HG02885 (cell line): ENCODE measurements around the gene BCDIN3D.

Experiments
- ATAC-seq: cut with Tn5 transposase; IDR thresholded peaks from one replicate; pipeline ENCODE4 v1.9.1; 2021; ENCODE audit warnings: mild to moderate bottlenecking; ENCODE audit not compliant: unreplicated experiment, poor library complexity

BCDIN3D gene

GRCh38 chr12:49824416-49824815 is 18.5 kb downstream of the BCDIN3D start:
- ATAC-seq = no peak

- ATAC-seq = no peak
Observed at GRCh38 chr12:49823951-49824350, 19.0 kb downstream of the BCDIN3D start.

- ATAC-seq = no peak
Observed at GRCh38 chr12:49823350-49823749, 19.6 kb downstream of the BCDIN3D start.

GRCh38 chr12:49821373-49822287 is 21.3 kb downstream of the BCDIN3D start:
- no peak for ATAC-seq

- no peak for ATAC-seq
Observed at GRCh38 chr12:49819786-49820185, 23.1 kb downstream of the BCDIN3D start.

- no peak for ATAC-seq
Observed at GRCh38 chr12:49818241-49818895, 24.5 kb downstream of the BCDIN3D start.

GRCh38 chr12:49813131-49813530 is 29.8 kb downstream of the BCDIN3D start:
- no peak for ATAC-seq

GRCh38 chr12:49811961-49812401 is 30.9 kb downstream of the BCDIN3D start:
- ATAC-seq = no peak

GRCh38 chr12:49811136-49811535 is 31.8 kb downstream of the BCDIN3D start:
- ATAC-seq = no peak

GRCh38 chr12:49809906-49810389 is 33.0 kb downstream of the BCDIN3D start:
- ATAC-seq = no peak

GRCh38 chr12:49809381-49809905 is 33.5 kb downstream of the BCDIN3D start:
- ATAC-seq = no peak

- no peak for ATAC-seq
Observed at GRCh38 chr12:49808686-49809380, 34.1 kb downstream of the BCDIN3D start.

- no peak for ATAC-seq
Observed at GRCh38 chr12:49807991-49808580, 34.8 kb downstream of the BCDIN3D start.

- no peak for ATAC-seq
Observed at GRCh38 chr12:49806877-49807276, 36.0 kb downstream of the BCDIN3D start.

- no peak for ATAC-seq
Observed at GRCh38 chr12:49806321-49806813, 36.5 kb downstream of the BCDIN3D start.

GRCh38 chr12:49805409-49805808 is 37.5 kb downstream of the BCDIN3D start:
- no peak for ATAC-seq

GRCh38 chr12:49804821-49805220 is 38.1 kb downstream of the BCDIN3D start:
- ATAC-seq = no peak

GRCh38 chr12:49803693-49804450 is 39.0 kb downstream of the BCDIN3D start:
- no peak for ATAC-seq
